GM12891 (cell line): ENCODE data around the gene NOSTRIN.

Experiments
- PAX5 ChIP-seq: IDR thresholded peaks from 2 replicates; pipeline ENCODE4 v1.6.1; 2011; ENCODE audit warnings: low read length, moderate library complexity, mild to moderate bottlenecking; ENCODE audit not compliant: insufficient read depth, severe bottlenecking
- POLR2A ChIP-seq: IDR thresholded peaks from 2 replicates; pipeline ENCODE4 v1.6.1; 2011; ENCODE audit warnings: low read depth, low read length, control low read depth
- POLR2AphosphoS5 ChIP-seq: IDR thresholded peaks from 2 replicates; pipeline ENCODE4 v1.6.1; 2011; ENCODE audit warnings: low read depth, low read length, control low read depth
- SPI1 ChIP-seq: IDR thresholded peaks from 2 replicates; pipeline ENCODE4 v1.6.1; 2011; ENCODE audit warnings: low read depth, low read length, control low read depth
- TAF1 ChIP-seq: IDR thresholded peaks from 2 replicates; pipeline ENCODE4 v1.6.1; 2011; ENCODE audit warnings: low read depth, low read length, control low read depth

- TF ChIP-seq POLR2AphosphoS5 = no peak
- TF ChIP-seq POLR2A = no peak
- no peak for TF ChIP-seq TAF1
- TF ChIP-seq SPI1 = no peak
- no peak for TF ChIP-seq PAX5
These were observed 5.7 kb upstream of the NOSTRIN start for GRCh38 chr2:168796583-168797285.
